Activated naive CD8-positive, alpha-beta T cell treated with anti-CD3 and anti-CD28 coated beads, Interleukin-2, amount 50 U/mL, for 24 hours (primary cell): ENCODE measurements around the gene PRSS22.
A peak's percentile ranks its signal among the peaks of the same experiment; 100 is the strongest.

Experiments used
- ATAC-seq: fragments of 150-1000 bp; cut with Tn5 transposase; one replicate; pipeline ENCODE4 v1.10.0; 2021
- DNase-seq: peaks from one replicate; pipeline ENCODE4 v3.0.0; 2021
- H3K27ac Mint-ChIP-seq: one replicate; pipeline ENCODE4 v1.8.0; 2021; ENCODE audit warnings: mild to moderate bottlenecking, mixed read lengths
- H3K27me3 Mint-ChIP-seq: one replicate; pipeline ENCODE4 v1.8.0; 2021; ENCODE audit warnings: mixed read lengths
- H3K36me3 Mint-ChIP-seq: one replicate; pipeline ENCODE4 v1.8.0; 2021; ENCODE audit warnings: low read depth, mixed read lengths
- H3K4me1 Mint-ChIP-seq: one replicate; pipeline ENCODE4 v1.8.0; 2021; ENCODE audit warnings: mixed read lengths
- H3K4me3 Mint-ChIP-seq: one replicate; pipeline ENCODE4 v1.8.0; 2021; ENCODE audit warnings: mild to moderate bottlenecking, moderate library complexity, mixed read lengths
- H3K9me3 Mint-ChIP-seq: one replicate; pipeline ENCODE4 v1.8.0; 2021; ENCODE audit warnings: mixed read lengths

PRSS22 gene

GRCh38 chr16:2820836-2821486, 37.0 kb downstream of the PRSS22 start:
- no peaks in the 10 kb centered on the region for H3K4me1 Mint-ChIP-seq
- no peaks in the 10 kb centered on the region for H3K27me3 Mint-ChIP-seq
- H3K4me3 Mint-ChIP-seq = no peak overlapping the region
- no peak for ATAC-seq
- no peaks in the 10 kb centered on the region for H3K9me3 Mint-ChIP-seq
- no peak for DNase-seq
- H3K36me3 Mint-ChIP-seq = no peaks in the 10 kb centered on the region
- no peak overlapping the region for H3K27ac Mint-ChIP-seq

GRCh38 chr16:2819939-2820835, 37.8 kb downstream of the PRSS22 start:
- Mint-ChIP-seq H3K27me3 (no peaks in the 10 kb centered on the region), H3K4me1 (no peaks in the 10 kb centered on the region), H3K9me3 (no peaks in the 10 kb centered on the region), H3K36me3 (no peaks in the 10 kb centered on the region), H3K27ac (no peak overlapping the region), H3K4me3 (no peak overlapping the region)
- DNase-seq (no peak), ATAC-seq (no peak)

GRCh38 chr16:2819179-2819938, 38.6 kb downstream of the PRSS22 start:
- H3K9me3 Mint-ChIP-seq = no peaks in the 10 kb centered on the region
- H3K4me1 Mint-ChIP-seq = no peaks in the 10 kb centered on the region
- no peak overlapping the region for H3K4me3 Mint-ChIP-seq
- ATAC-seq (no peak), DNase-seq (no peak)
- H3K27me3 Mint-ChIP-seq = no peaks in the 10 kb centered on the region
- no peak overlapping the region for H3K27ac Mint-ChIP-seq
- no peaks in the 10 kb centered on the region for H3K36me3 Mint-ChIP-seq

GRCh38 chr16:2818272-2818876, 39.6 kb downstream of the PRSS22 start:
- no peaks in the 10 kb centered on the region for H3K36me3 Mint-ChIP-seq
- DNase-seq (no peak), ATAC-seq (no peak)
- H3K4me3 Mint-ChIP-seq = peak overlapping the region; percentile 46
- no peaks in the 10 kb centered on the region for H3K4me1 Mint-ChIP-seq
- H3K9me3 Mint-ChIP-seq = no peaks in the 10 kb centered on the region
- H3K27me3 Mint-ChIP-seq = no peaks in the 10 kb centered on the region
- peak overlapping the region; percentile 53 for H3K27ac Mint-ChIP-seq

GRCh38 chr16:2817340-2818271, 40.4 kb downstream of the PRSS22 start:
- peaks cover 1% of the 10 kb centered on the region for H3K27me3 Mint-ChIP-seq
- DNase-seq (no peak), ATAC-seq (no peak)
- no peaks in the 10 kb centered on the region for H3K4me1 Mint-ChIP-seq
- H3K9me3 Mint-ChIP-seq = no peaks in the 10 kb centered on the region
- H3K36me3 Mint-ChIP-seq = no peaks in the 10 kb centered on the region
- H3K4me3 Mint-ChIP-seq = peak overlapping the region; percentile 52
- H3K27ac Mint-ChIP-seq = no peak overlapping the region

- peak; percentile 20 for ATAC-seq
- H3K27ac Mint-ChIP-seq = no peak within 1 kb of the TSS
- peak; percentile 27 for DNase-seq
- H3K36me3 Mint-ChIP-seq = no peaks in the 10 kb centered on the region
- no peaks in the 10 kb centered on the region for H3K9me3 Mint-ChIP-seq
- H3K4me3 Mint-ChIP-seq = peak within 1 kb of the TSS; percentile 52
- no peaks in the 10 kb centered on the region for H3K4me1 Mint-ChIP-seq
- peaks cover 1% of the 10 kb centered on the region for H3K27me3 Mint-ChIP-seq
These were observed 41.1 kb downstream of the PRSS22 start, which contains the start of gene PRSS21 for GRCh38 chr16:2816751-2817339. Gene PRSS21 (plus strand): TSS chr16:2817237. CDS start chr16:2817269, 32 bp downstream.

GRCh38 chr16:2815299-2815771, 42.6 kb downstream of the PRSS22 start:
- no peak overlapping the region for H3K27ac Mint-ChIP-seq
- peaks cover 1% of the 10 kb centered on the region for H3K27me3 Mint-ChIP-seq
- H3K9me3 Mint-ChIP-seq = no peaks in the 10 kb centered on the region
- no peak overlapping the region for H3K4me3 Mint-ChIP-seq
- no peaks in the 10 kb centered on the region for H3K36me3 Mint-ChIP-seq
- no peak for ATAC-seq
- H3K4me1 Mint-ChIP-seq = no peaks in the 10 kb centered on the region
- no peak for DNase-seq

GRCh38 chr16:2814551-2815298, 43.2 kb downstream of the PRSS22 start:
- Mint-ChIP-seq H3K27ac (no peak overlapping the region), H3K27me3 (peaks cover 1% of the 10 kb centered on the region), H3K9me3 (no peaks in the 10 kb centered on the region), H3K4me3 (no peak overlapping the region), H3K4me1 (no peaks in the 10 kb centered on the region), H3K36me3 (no peaks in the 10 kb centered on the region)
- DNase-seq (no peak), ATAC-seq (no peak)

- no peaks in the 10 kb centered on the region for H3K36me3 Mint-ChIP-seq
- no peak overlapping the region for H3K4me3 Mint-ChIP-seq
- no peaks in the 10 kb centered on the region for H3K9me3 Mint-ChIP-seq
- ATAC-seq (no peak), DNase-seq (no peak)
- peaks cover 1% of the 10 kb centered on the region for H3K27me3 Mint-ChIP-seq
- no peaks in the 10 kb centered on the region for H3K4me1 Mint-ChIP-seq
- no peak overlapping the region for H3K27ac Mint-ChIP-seq
These were observed 44.2 kb downstream of the PRSS22 start for GRCh38 chr16:2813771-2814221.

GRCh38 chr16:2811703-2812471, 46.1 kb downstream of the PRSS22 start:
- no peak for DNase-seq
- no peaks in the 10 kb centered on the region for H3K4me1 Mint-ChIP-seq
- H3K27ac Mint-ChIP-seq = no peak overlapping the region
- H3K9me3 Mint-ChIP-seq = no peaks in the 10 kb centered on the region
- no peak overlapping the region for H3K4me3 Mint-ChIP-seq
- no peaks in the 10 kb centered on the region for H3K36me3 Mint-ChIP-seq
- no peak for ATAC-seq
- H3K27me3 Mint-ChIP-seq = peaks cover 3% of the 10 kb centered on the region

GRCh38 chr16:2810651-2811050, 47.3 kb downstream of the PRSS22 start:
- DNase-seq (no peak), ATAC-seq (no peak)
- Mint-ChIP-seq H3K27ac (no peak overlapping the region), H3K4me1 (no peaks in the 10 kb centered on the region), H3K27me3 (peaks cover 6% of the 10 kb centered on the region), H3K4me3 (no peak overlapping the region), H3K9me3 (no peaks in the 10 kb centered on the region), H3K36me3 (no peaks in the 10 kb centered on the region)

GRCh38 chr16:2809149-2809760, 48.7 kb downstream of the PRSS22 start:
- peaks cover 6% of the 10 kb centered on the region for H3K27me3 Mint-ChIP-seq
- ATAC-seq (no peak), DNase-seq (no peak)
- no peaks in the 10 kb centered on the region for H3K4me1 Mint-ChIP-seq
- no peak overlapping the region for H3K4me3 Mint-ChIP-seq
- no peaks in the 10 kb centered on the region for H3K36me3 Mint-ChIP-seq
- no peaks in the 10 kb centered on the region for H3K9me3 Mint-ChIP-seq
- H3K27ac Mint-ChIP-seq = no peak overlapping the region
